CD8-positive, alpha-beta memory T cell (primary cell): ENCODE measurements around the gene CHST7. TPM values are rescaled to one million over a fixed set of nuclear protein-coding genes. Genes with fewer than 3 reads are reported as not detected.

Experiments used
- CTCF ChIA-PET: fragments of 350-600 bp; sonication (Branson Sonifier 250); formaldehyde crosslinking; loops from one replicate; lab custom pipeline; 2021; ENCODE audit warnings: antibody characterized with exemption; lab: Charles Lee
- POLR2A ChIA-PET: fragments of 350-600 bp; sonication (Branson Sonifier 250); formaldehyde crosslinking; loops from one replicate; lab custom pipeline; 2021; ENCODE audit warnings: antibody characterized with exemption; lab: Charles Lee
- DNase-seq, 5 donors: peaks; one replicate each; pipeline versions ENCODE4 v3.0.0 to v3.0.0-alpha.2; 2020 to 2022; ENCODE audit warnings: mixed read lengths in 1 of 5
- H3K27ac ChIP-seq: one replicate; pipeline ENCODE4 v1.7.0; 2013; ENCODE audit warnings: low read depth, mild to moderate bottlenecking, low read length, moderate library complexity
- H3K27me3 ChIP-seq: 2 replicates; pipeline ENCODE4 v1.7.0; 2013; ENCODE audit warnings: low read length, mild to moderate bottlenecking; ENCODE audit not compliant: insufficient read depth, poor library complexity, severe bottlenecking
- H3K36me3 ChIP-seq: 2 replicates; pipeline ENCODE4 v1.7.0; 2013; ENCODE audit warnings: mild to moderate bottlenecking, low read length, moderate library complexity; ENCODE audit not compliant: insufficient read depth
- H3K4me1 ChIP-seq: 2 replicates; pipeline ENCODE4 v1.7.0; 2013; ENCODE audit warnings: mild to moderate bottlenecking, low read length, moderate library complexity; ENCODE audit not compliant: insufficient read depth
- H3K4me3 ChIP-seq: 2 replicates; pipeline ENCODE4 v1.7.0; 2013; ENCODE audit warnings: mild to moderate bottlenecking, low read length
- H3K9me3 ChIP-seq: 2 replicates; pipeline ENCODE4 v1.7.0; 2013; ENCODE audit warnings: mild to moderate bottlenecking, low read length
- H3K27ac Mint-ChIP-seq, 8 donors: one replicate each; pipeline ENCODE4 v1.8.0; 2020 to 2021; ENCODE audit warnings: mixed read lengths in 8 of 8, mild to moderate bottlenecking in 6 of 8, inconsistent platforms in 3 of 8, moderate library complexity in 3 of 8
- H3K27me3 Mint-ChIP-seq, 2 donors: one replicate each; pipeline ENCODE4 v1.8.0; 2020 to 2021; ENCODE audit warnings: mixed read lengths in 2 of 2, mild to moderate bottlenecking in 1 of 2, moderate library complexity in 1 of 2
- H3K36me3 Mint-ChIP-seq, 3 donors: one replicate each; pipeline ENCODE4 v1.8.0; 2020 to 2021; ENCODE audit warnings: mixed read lengths in 3 of 3, inconsistent platforms in 1 of 3, mild to moderate bottlenecking in 1 of 3
- H3K4me1 Mint-ChIP-seq, 3 donors: one replicate each; pipeline ENCODE4 v1.8.0; 2020 to 2021; ENCODE audit warnings: mixed read lengths in 3 of 3, inconsistent platforms in 1 of 3, mild to moderate bottlenecking in 1 of 3
- H3K4me3 Mint-ChIP-seq, 7 donors: one replicate each; pipeline ENCODE4 v1.8.0; 2020 to 2021; ENCODE audit warnings: mixed read lengths in 7 of 7, mild to moderate bottlenecking in 6 of 7, moderate library complexity in 4 of 7, inconsistent platforms in 2 of 7
- H3K9me3 Mint-ChIP-seq, 5 donors: one replicate each; pipeline ENCODE4 v1.8.0; 2020 to 2022; ENCODE audit warnings: mixed read lengths in 5 of 5, mild to moderate bottlenecking in 3 of 5, moderate library complexity in 2 of 5, inconsistent platforms in 1 of 5
- polyA plus RNA-seq: library from polyadenylated mRNA; unstranded; fragments of 300-500 nt; fragmentation: Illumina TruSeq; gene quantifications from one replicate; pipeline ENCODE4 v1.2.3, GENCODE V29; 2021
- total RNA-seq, 2 experiments: library from RNA; stranded (reverse); gene quantifications; one replicate each; pipeline ENCODE4 v1.2.3, GENCODE V29; 2021

Gene CHST7
- total and polyA plus RNA-seq, 3 experiments from 2014 or later: 3.5 to 8.0 (median 3.9) TPM

GRCh38 chrX:46627711-46628419 lies 54.3 kb downstream of the CHST7 start:
- Histone ChIP-seq H3K4me1 (peaks cover 4% of the 10 kb centered on the region), H3K4me3 (no peak overlapping the region), H3K9me3 (no peaks in the 10 kb centered on the region), H3K27me3 (no peaks in the 10 kb centered on the region), H3K27ac (no peak overlapping the region), H3K36me3 (no peaks in the 10 kb centered on the region)
- peaks cover 0 to 10% of the 10 kb centered on the region in 2 donors for H3K27me3 Mint-ChIP-seq
- peak overlapping the region in 2 of 8 donors; percentile 35 to 38 for H3K27ac Mint-ChIP-seq
- ChIA-PET CTCF (no interaction called here), POLR2A (interaction anchor here (0.5 kb wide), 1 partner anchor 40 kb away, joined by 4 read pairs; no protein-coding TSS in a partner anchor)
- peaks cover 13 to 23% (median 22%) of the 10 kb centered on the region in 3 donors for H3K4me1 Mint-ChIP-seq
- peaks cover 0 to 3% (median 0%) of the 10 kb centered on the region in 3 donors for H3K36me3 Mint-ChIP-seq
- peak overlapping the region in 1 of 7 donors; percentile 11 for H3K4me3 Mint-ChIP-seq
- no peak for DNase-seq
- no peaks in the 10 kb centered on the region for H3K9me3 Mint-ChIP-seq

DNA sequence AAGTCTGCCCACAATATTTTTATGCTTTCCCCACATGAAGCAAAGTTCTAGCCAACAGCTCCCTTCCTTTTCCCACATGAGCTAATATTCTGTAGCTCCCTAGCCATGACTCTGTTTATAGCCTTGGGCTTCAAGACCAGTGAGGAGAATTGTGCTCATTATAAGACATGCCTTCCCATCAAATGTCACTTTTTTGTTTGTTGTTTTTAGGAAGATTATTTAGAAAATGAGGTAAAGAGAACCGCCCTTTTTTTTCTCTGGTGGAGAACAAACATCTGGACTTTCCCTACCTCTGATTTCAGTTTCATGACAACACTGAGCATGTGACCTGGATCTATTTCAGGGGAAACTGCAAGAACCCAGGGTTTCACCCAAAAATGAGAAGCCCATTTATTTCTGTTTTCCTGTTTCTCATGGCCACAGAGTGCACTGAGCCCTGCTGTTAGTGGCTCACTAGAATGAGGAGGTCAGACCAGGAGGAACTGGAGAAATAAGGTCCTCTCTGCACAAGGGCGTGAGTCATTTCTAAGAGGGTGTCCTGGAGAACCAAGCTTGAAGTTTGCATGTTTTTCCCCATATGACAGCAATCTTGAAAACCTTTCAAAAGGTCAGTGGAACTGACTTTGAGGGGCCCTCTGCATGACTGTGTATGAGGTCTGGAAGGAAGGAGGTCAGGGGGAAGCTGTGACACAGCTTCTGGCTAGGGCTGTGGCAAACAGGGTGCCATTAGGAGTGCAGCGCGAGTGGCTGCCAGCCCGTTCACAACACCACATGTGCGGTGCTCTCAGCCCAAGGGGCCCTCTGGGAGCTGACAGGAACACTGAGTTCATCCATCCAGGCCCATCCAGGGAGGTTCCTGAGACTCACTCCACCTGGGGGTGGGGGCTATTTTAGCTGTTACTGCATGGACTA lies 55.2 kb downstream of the CHST7 start:
- no peaks in the 10 kb centered on the region for H3K9me3 Mint-ChIP-seq
- H3K4me3 Mint-ChIP-seq: no peak overlapping the region
- peaks cover 0 to 10% of the 10 kb centered on the region in 2 donors for H3K27me3 Mint-ChIP-seq
- no peak overlapping the region for H3K4me3 ChIP-seq
- ChIA-PET POLR2A (interaction anchor here (0.5 kb wide), 1 partner anchor 40 kb away, joined by 4 read pairs; no protein-coding TSS in a partner anchor), CTCF (no interaction called here)
- DNase-seq: no peak
- H3K4me1 Mint-ChIP-seq: peaks cover 13 to 23% (median 22%) of the 10 kb centered on the region in 3 donors
- no peaks in the 10 kb centered on the region for H3K9me3 ChIP-seq
- H3K27ac Mint-ChIP-seq: peak overlapping the region in 2 of 8 donors; percentile 35 to 88
- H3K36me3 Mint-ChIP-seq: peaks cover 0 to 3% (median 0%) of the 10 kb centered on the region in 3 donors
- no peak overlapping the region for H3K27ac ChIP-seq
- no peaks in the 10 kb centered on the region for H3K36me3 ChIP-seq
- no peaks in the 10 kb centered on the region for H3K27me3 ChIP-seq
- H3K4me1 ChIP-seq: peaks cover 4% of the 10 kb centered on the region

DNA sequence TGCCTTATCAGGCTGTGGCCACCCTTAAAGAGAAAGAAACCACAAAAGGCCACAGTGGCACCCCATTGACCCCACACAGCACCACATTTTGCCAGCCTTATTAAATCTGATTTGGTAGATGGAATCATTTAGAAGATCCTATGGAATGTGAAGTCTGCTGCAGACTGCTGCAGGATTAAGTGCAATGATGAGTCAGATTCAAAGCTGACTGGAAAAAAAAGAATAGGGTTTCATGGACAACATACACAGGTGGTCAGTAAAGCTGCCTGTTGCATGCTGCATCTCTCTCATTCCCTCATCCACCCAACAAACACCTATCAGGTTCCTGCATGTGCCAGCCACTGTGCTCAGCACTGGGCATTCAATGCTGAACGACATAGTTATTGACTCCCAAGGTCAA lies 56.6 kb downstream of the CHST7 start:
- Histone ChIP-seq H3K36me3 (no peaks in the 10 kb centered on the region), H3K27me3 (no peaks in the 10 kb centered on the region), H3K9me3 (no peaks in the 10 kb centered on the region), H3K4me1 (peaks cover 4% of the 10 kb centered on the region), H3K27ac (no peak overlapping the region), H3K4me3 (no peak overlapping the region)
- Mint-ChIP-seq H3K36me3 (peaks cover 0 to 3% (median 0%) of the 10 kb centered on the region in 3 donors), H3K4me3 (no peak overlapping the region), H3K9me3 (no peaks in the 10 kb centered on the region), H3K27ac (no peak overlapping the region), H3K27me3 (peaks cover 0 to 10% of the 10 kb centered on the region in 2 donors), H3K4me1 (peaks cover 19 to 30% (median 30%) of the 10 kb centered on the region in 3 donors)
- DNase-seq: no peak
- POLR2A ChIA-PET: no interaction called here
- CTCF ChIA-PET: no interaction called here

DNA sequence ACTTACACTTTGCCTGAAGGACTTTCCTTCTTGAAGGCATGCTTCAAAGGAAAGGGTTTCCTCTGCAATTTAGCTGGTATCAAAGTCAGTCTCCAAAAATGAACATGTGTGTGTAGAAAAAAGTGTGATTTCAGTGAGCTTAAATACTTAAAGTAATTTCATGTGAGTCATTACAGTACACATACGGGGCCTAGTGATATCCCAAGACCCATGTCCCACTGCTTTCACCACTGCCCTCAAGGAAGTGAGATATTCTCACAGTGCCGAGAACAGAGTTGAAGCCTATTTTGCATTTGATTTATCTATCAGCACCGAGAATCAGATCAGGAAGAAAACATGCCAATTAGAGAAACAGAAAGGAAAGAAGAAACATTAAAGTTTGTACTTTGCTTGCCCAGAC lies 61.0 kb downstream of the CHST7 start:
- Mint-ChIP-seq H3K4me3 (no peak overlapping the region), H3K27ac (no peak overlapping the region), H3K4me1 (peaks cover 14 to 25% (median 20%) of the 10 kb centered on the region in 3 donors), H3K27me3 (peaks cover 0 to 7% of the 10 kb centered on the region in 2 donors), H3K9me3 (no peaks in the 10 kb centered on the region), H3K36me3 (peaks cover 0 to 3% (median 0%) of the 10 kb centered on the region in 3 donors)
- no peaks in the 10 kb centered on the region for H3K4me1 ChIP-seq
- H3K36me3 ChIP-seq: no peaks in the 10 kb centered on the region
- ChIA-PET POLR2A (interaction anchor here (0.5 kb wide), 1 partner anchor 170 kb away, joined by 3 read pairs; no protein-coding TSS in a partner anchor), CTCF (no interaction called here)
- H3K4me3 ChIP-seq: no peak overlapping the region
- H3K27me3 ChIP-seq: no peaks in the 10 kb centered on the region
- H3K27ac ChIP-seq: no peak overlapping the region
- no peak for DNase-seq
- H3K9me3 ChIP-seq: no peaks in the 10 kb centered on the region

DNA sequence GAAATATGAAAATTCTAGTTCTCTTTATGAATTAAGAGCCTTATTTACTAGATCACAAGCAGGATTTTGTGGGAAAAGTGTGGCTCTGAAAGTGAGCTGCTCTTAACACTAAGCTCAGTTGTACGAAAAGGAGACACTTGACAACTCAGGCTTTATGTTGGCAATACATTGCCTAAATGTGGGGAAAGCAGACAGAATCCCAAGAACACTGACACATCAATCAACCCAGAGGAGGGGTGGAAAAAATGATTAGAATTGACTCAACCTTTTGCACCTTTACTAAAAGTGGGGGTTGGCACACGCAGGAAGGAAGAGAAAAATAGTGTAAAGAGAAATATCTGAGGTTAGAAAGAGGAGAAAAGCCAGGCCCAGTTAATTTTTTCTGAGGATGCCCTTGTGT lies 61.6 kb downstream of the CHST7 start:
- Histone ChIP-seq H3K4me1 (no peaks in the 10 kb centered on the region), H3K27ac (no peak overlapping the region), H3K36me3 (no peaks in the 10 kb centered on the region), H3K9me3 (no peaks in the 10 kb centered on the region), H3K4me3 (no peak overlapping the region), H3K27me3 (no peaks in the 10 kb centered on the region)
- H3K27me3 Mint-ChIP-seq: peaks cover 0 to 7% of the 10 kb centered on the region in 2 donors
- DNase-seq: no peak
- CTCF ChIA-PET: interaction anchor here (1.0 kb wide), 1 partner anchor 65 kb away, joined by 3 read pairs; no protein-coding TSS in a partner anchor
- no peaks in the 10 kb centered on the region for H3K9me3 Mint-ChIP-seq
- H3K4me1 Mint-ChIP-seq: peaks cover 14 to 25% (median 20%) of the 10 kb centered on the region in 3 donors
- POLR2A ChIA-PET: no interaction called here
- H3K4me3 Mint-ChIP-seq: no peak overlapping the region
- peak overlapping the region in 2 of 8 donors; percentile 60 to 61 for H3K27ac Mint-ChIP-seq
- peaks cover 0 to 3% (median 0%) of the 10 kb centered on the region in 3 donors for H3K36me3 Mint-ChIP-seq

- H3K4me1 Mint-ChIP-seq: peaks cover 14 to 25% (median 20%) of the 10 kb centered on the region in 3 donors
- H3K9me3 ChIP-seq: no peaks in the 10 kb centered on the region
- H3K27me3 ChIP-seq: no peaks in the 10 kb centered on the region
- H3K36me3 Mint-ChIP-seq: peaks cover 0 to 3% (median 0%) of the 10 kb centered on the region in 3 donors
- H3K4me3 Mint-ChIP-seq: peak overlapping the region in 2 of 7 donors; percentile 4 to 24
- DNase-seq: no peak
- H3K36me3 ChIP-seq: no peaks in the 10 kb centered on the region
- H3K27ac Mint-ChIP-seq: peak overlapping the region in 1 of 8 donors; percentile 36
- no peaks in the 10 kb centered on the region for H3K4me1 ChIP-seq
- H3K4me3 ChIP-seq: no peak overlapping the region
- H3K27ac ChIP-seq: no peak overlapping the region
- H3K9me3 Mint-ChIP-seq: no peaks in the 10 kb centered on the region
- ChIA-PET CTCF (no interaction called here), POLR2A (no interaction called here)
- peaks cover 0 to 3% of the 10 kb centered on the region in 2 donors for H3K27me3 Mint-ChIP-seq
Observed at GRCh38 chrX:46636223-46636622, 62.7 kb downstream of the CHST7 start.

DNA sequence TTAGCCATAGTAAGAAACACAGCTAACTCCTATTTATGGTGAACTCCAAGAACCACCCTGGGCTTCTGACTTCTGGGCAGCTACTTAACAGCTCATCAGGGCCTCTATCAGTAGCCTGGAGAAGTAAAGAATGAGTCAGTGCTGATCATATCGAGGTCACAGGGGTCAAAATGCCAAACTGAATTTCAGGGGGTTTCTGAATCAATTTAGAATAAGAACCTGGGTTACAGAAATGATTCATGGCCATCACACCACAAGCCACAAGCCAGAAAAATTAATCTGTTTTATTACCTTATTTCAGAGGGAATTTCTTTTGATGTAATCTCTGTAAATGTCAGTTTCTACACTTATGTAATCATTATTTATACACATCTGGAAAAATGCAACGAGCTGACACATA lies 64.4 kb downstream of the CHST7 start:
- H3K36me3 Mint-ChIP-seq: no peaks in the 10 kb centered on the region
- no peaks in the 10 kb centered on the region for H3K4me1 ChIP-seq
- CTCF ChIA-PET: interaction anchor here (1.6 kb wide), 1 partner anchor 12 kb away, joined by 4 read pairs; no protein-coding TSS in a partner anchor
- no peak overlapping the region for H3K27ac ChIP-seq
- H3K36me3 ChIP-seq: no peaks in the 10 kb centered on the region
- no peak overlapping the region for H3K4me3 Mint-ChIP-seq
- H3K27ac Mint-ChIP-seq: no peak overlapping the region
- H3K9me3 Mint-ChIP-seq: no peaks in the 10 kb centered on the region
- POLR2A ChIA-PET: no interaction called here
- H3K4me1 Mint-ChIP-seq: peaks cover 20 to 31% (median 27%) of the 10 kb centered on the region in 3 donors
- no peaks in the 10 kb centered on the region for H3K9me3 ChIP-seq
- H3K27me3 ChIP-seq: no peaks in the 10 kb centered on the region
- H3K4me3 ChIP-seq: no peak overlapping the region
- no peak for DNase-seq
- no peaks in the 10 kb centered on the region for H3K27me3 Mint-ChIP-seq
